A549 (cell line): ENCODE results near the gene SERPINE1. TPM values are rescaled to one million over a fixed set of nuclear protein-coding genes. Genes with fewer than 3 reads are reported as not detected.
"Not testable (repeated sequence)": the region's sequence is repeated elsewhere in the genome, so short reads cannot be mapped to it uniquely, and the experiment has no call there.

Source experiments
- ATAC-seq, 2 experiments: fragments of 200-7000 bp in 1 of 2; fragments of >200 bp in 1 of 2; cut with Nextera tagmentation in 1 of 2; cut with Tn5 transposase in 1 of 2; 3 replicates each; pipeline versions ENCODE4 v1.8.0 to v1.9.1; 2018 to 2020; ENCODE audit warnings: mild to moderate bottlenecking in 1 of 2, moderate library complexity in 1 of 2
- CTCF ChIA-PET: fragments of 300-600 bp; sonication (Branson Sonifier 250); formaldehyde crosslinking; extraction: SDS; loops from one replicate; lab custom pipeline; 2021; ENCODE audit warnings: antibody characterized with exemption, inconsistent platforms; lab: Yijun Ruan, JAX
- POLR2A ChIA-PET: fragments of 350-600 bp; formaldehyde crosslinking; extraction: SDS; loops from one replicate; lab custom pipeline; 2021; ENCODE audit warnings: antibody characterized with exemption, inconsistent platforms; lab: Yijun Ruan, JAX
- DNase-seq, 2 experiments: peaks; one replicate each; pipeline versions ENCODE4 v3.0.0 to v3.0.0-alpha.2; 2011 to 2016; ENCODE audit warnings: low read depth in 1 of 2, low spot score in 1 of 2
- FAIRE-seq: peaks from 2 replicates; lab custom pipeline; 2011; peaks lifted over from hg19 to GRCh38; lab: Jason Lieb, UNC
- H3K27ac ChIP-seq, 2 experiments: fragments of >200 bp; sonication (Bioruptor Twin); formaldehyde crosslinking; 3 replicates each; pipeline ENCODE4 v1.5.1; 2016 to 2017
- H3K4me1 ChIP-seq: fragments of >200 bp; sonication (Bioruptor Twin); formaldehyde crosslinking; 3 replicates; pipeline ENCODE4 v1.6.1; 2016
- H3K4me2 ChIP-seq: fragments of >200 bp; sonication (Bioruptor Twin); formaldehyde crosslinking; 3 replicates; pipeline ENCODE4 v1.6.1; 2016
- H3K4me3 ChIP-seq: fragments of >200 bp; sonication (Bioruptor Twin); formaldehyde crosslinking; 3 replicates; pipeline ENCODE4 v1.5.1; 2016
- H3K9me3 ChIP-seq: fragments of >200 bp; sonication (Bioruptor Twin); formaldehyde crosslinking; 3 replicates; pipeline ENCODE4 v1.6.1; 2016
- CBX2 ChIP-seq: fragments of 200-600 bp; sonication (generic); IDR thresholded peaks from 2 replicates; pipeline ENCODE4 v1.6.1; 2016; ENCODE audit warnings: low read depth, mild to moderate bottlenecking, borderline replicate concordance
- EHF ChIP-seq: fragments of 250-450 bp; sonication (Bioruptor Pico); IDR thresholded peaks from 2 replicates; pipeline ENCODE4 v1.5.0; 2020; ENCODE audit warnings: mild to moderate bottlenecking
- FOSL2 ChIP-seq, 2 experiments: fragments of 450-650 bp in 1 of 2; fragments of >200 bp in 1 of 2; sonication (Bioruptor Twin) in 1 of 2; formaldehyde crosslinking; IDR thresholded peaks; 2 replicates each; pipeline versions ENCODE4 v1.5.0 to v1.6.1; 2016 to 2020; ENCODE audit warnings: mild to moderate bottlenecking in 1 of 2, moderate library complexity in 1 of 2
- GATA3 ChIP-seq: IDR thresholded peaks from 2 replicates; pipeline ENCODE4 v1.6.1; 2012; ENCODE audit warnings: borderline replicate concordance
- HDAC2 ChIP-seq: fragments of 200-600 bp; sonication (generic); IDR thresholded peaks from 2 replicates; pipeline ENCODE4 v1.6.1; 2016
- HOXB13 ChIP-seq: fragments of 250-450 bp; sonication (Bioruptor Pico); IDR thresholded peaks from 2 replicates; pipeline ENCODE4 v1.5.0; 2020; ENCODE audit warnings: low read depth, mild to moderate bottlenecking, moderate library complexity
- KDM1A ChIP-seq: fragments of 200-600 bp; sonication (generic); IDR thresholded peaks from 2 replicates; pipeline ENCODE4 v1.6.1; 2016; ENCODE audit warnings: low read depth, mild to moderate bottlenecking
- MAFK ChIP-seq: fragments of 450-650 bp; IDR thresholded peaks from 2 replicates; pipeline ENCODE4 v1.6.1; 2014; ENCODE audit not compliant: partially characterized antibody
- MAZ ChIP-seq: fragments of 150-350 bp; IDR thresholded peaks from 2 replicates; pipeline ENCODE4 v1.6.1; 2014; ENCODE audit warnings: antibody characterized with exemption, low read depth, low read length, borderline replicate concordance
- NR3C1 ChIP-seq: fragments of >200 bp; sonication (Bioruptor Twin); formaldehyde crosslinking; IDR thresholded peaks from 3 replicates; pipeline ENCODE4 v1.6.1; 2017
- POLR2A ChIP-seq: IDR thresholded peaks from 2 replicates; pipeline ENCODE4 v1.6.1; 2012; ENCODE audit warnings: mild to moderate bottlenecking, low read length
- RAD21 ChIP-seq, 2 experiments: fragments of >200 bp in 1 of 2; sonication (Bioruptor Twin) in 1 of 2; formaldehyde crosslinking in 1 of 2; IDR thresholded peaks in 1 of 2; conservative IDR thresholded peaks in 1 of 2; 2 replicates in 1 of 2; 3 replicates in 1 of 2; pipeline ENCODE4 v1.6.1; 2012 to 2018; ENCODE audit warnings: inconsistent platforms in 1 of 2
- RCOR1 ChIP-seq: fragments of 150-350 bp; IDR thresholded peaks from 2 replicates; pipeline ENCODE4 v1.6.1; 2014; ENCODE audit warnings: antibody characterized with exemption, low read length, low read depth
- RFX5 ChIP-seq: fragments of 450-650 bp; IDR thresholded peaks from 2 replicates; pipeline ENCODE4 v1.7.1; 2014; ENCODE audit warnings: antibody characterized with exemption, mild to moderate bottlenecking, moderate library complexity
- RNF2 ChIP-seq: fragments of 200-600 bp; sonication (generic); IDR thresholded peaks from 2 replicates; pipeline ENCODE4 v1.6.1; 2016; ENCODE audit warnings: low read depth, mild to moderate bottlenecking, antibody characterized with exemption, moderate library complexity, borderline replicate concordance
- USF2 ChIP-seq: fragments of 450-650 bp; IDR thresholded peaks from 2 replicates; pipeline ENCODE4 v1.6.1; 2014; ENCODE audit warnings: antibody characterized with exemption
- ZNF302 ChIP-seq: fragments of 250-450 bp; sonication (Bioruptor Pico); IDR thresholded peaks from 2 replicates; pipeline ENCODE4 v1.9.0; 2021; ENCODE audit warnings: inconsistent platforms, mild to moderate bottlenecking, moderate library complexity
- ZSCAN20 ChIP-seq: fragments of 250-450 bp; sonication (Bioruptor Pico); IDR thresholded peaks from 2 replicates; pipeline ENCODE4 v1.8.0; 2022; ENCODE audit warnings: mild to moderate bottlenecking, moderate library complexity
- WGBS: methylation state at CpG from one replicate; pipeline ENCODE4 v1.1.6; 2017; ENCODE audit errors: missing lambda C conversion rate; 5-methylcytosine and 5-hydroxymethylcytosine counted together
- polyA plus RNA-seq, 4 experiments: library from polyadenylated mRNA; depleted of rRNA in 3 of 4; stranded (reverse); fragments of >200 nt; fragmentation: RNase III in 1 of 4; extraction: RNeasy Plus Mini Kit Qiagen cat#74134 plus additional on column Dnase treatment in 1 of 4; gene quantifications; 2 replicates in 3 of 4; 3 replicates in 1 of 4; pipeline ENCODE4 v1.2.3, GENCODE V29; 2011 to 2017
- TF ChIP-seq, protein P1 (sequence below): fragments of 250-450 bp; sonication (Bioruptor Pico); IDR thresholded peaks from 2 replicates; pipeline ENCODE4 v1.5.0; 2020; ENCODE audit warnings: low read depth, mild to moderate bottlenecking, moderate library complexity
- TF ChIP-seq, protein P2 (sequence below): fragments of >200 bp; sonication (Bioruptor Twin); formaldehyde crosslinking; IDR thresholded peaks from 3 replicates; pipeline ENCODE4 v1.6.1; 2016

SERPINE1 gene
- polyA plus RNA-seq, 2 of the 4 experiments (the other 2 are of a cell fraction), result 286 to 355 TPM

DNA sequence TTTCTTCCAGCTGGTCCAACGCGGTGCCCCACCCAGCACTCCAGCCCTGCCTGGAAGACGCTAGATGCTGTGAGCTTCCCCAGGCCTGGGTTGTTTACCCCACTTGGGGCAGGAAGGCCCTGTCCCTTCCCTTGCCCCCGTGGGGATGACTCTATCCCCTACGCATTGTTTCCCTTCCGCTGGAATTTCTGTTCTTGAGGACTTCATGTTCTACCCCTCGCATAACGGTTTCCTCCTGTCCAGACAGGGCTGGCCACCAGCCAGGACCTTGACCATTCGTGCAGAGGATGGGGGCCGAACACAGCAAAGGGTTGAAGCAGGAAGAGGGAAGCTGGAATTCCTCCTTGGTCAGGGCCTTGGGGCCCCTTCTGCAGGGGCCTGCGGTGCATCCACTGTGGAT lies 14.7 kb upstream of the SERPINE1 start (continued):
- TF ChIP-seq MAZ, result no peak
- no peak for TF ChIP-seq RNF2
- no peak for TF ChIP-seq RFX5
- TF ChIP-seq EHF (CRISPR knock-in tag), result no peak
- TF ChIP-seq USF2, result no peak
- TF ChIP-seq, all 56 proteins: peak for 0

- 88% methylated on average over 7 of the region's 7 CpGs for WGBS
- FAIRE-seq, H3K4me2 ChIP-seq, H3K4me3 ChIP-seq, H3K9me3 ChIP-seq, POLR2A ChIA-PET, ATAC-seq, DNase-seq: not testable (repeated sequence)
- Histone ChIP-seq H3K4me1 (peaks cover 52% of the 10 kb centered on the region), H3K27ac (peak overlapping the region; percentile 94 to 95; a peak in 4 of 6 replicates)
- CTCF ChIA-PET, result interaction anchor here (2.7 to 20.0 kb wide), 3 partner anchors 9 to 19 kb away, joined by 9 to 600 read pairs (median 14); partner anchors contain the start of gene SERPINE1
These were observed 13.8 kb upstream of the SERPINE1 start for GRCh38 chr7:101113140-101113539.

GRCh38 chr7:101113836-101114235 lies 13.1 kb upstream of the SERPINE1 start:
- H3K4me2 ChIP-seq, result peak overlapping the region; percentile 60
- CTCF ChIA-PET, result interaction anchor here (2.7 to 20.0 kb wide), 3 partner anchors 10 to 19 kb away, joined by 9 to 600 read pairs (median 14); partner anchors contain the start of gene SERPINE1
- DNase-seq (no peak), ATAC-seq (no peak)
- POLR2A ChIA-PET, result interaction anchor here (0.5 kb wide), 1 partner anchor 21 kb away, joined by 4 read pairs; no protein-coding TSS in a partner anchor
- TF ChIP-seq POLR2A (no peak), RCOR1 (no peak), GATA3 (no peak), ZNF302 (CRISPR knock-in tag) (no peak), CBX2 (no peak), HDAC2 (no peak), HOXB13 (no peak), EHF (CRISPR knock-in tag) (no peak), ZSCAN20 (CRISPR knock-in tag) (no peak), KDM1A (no peak), RNF2 (no peak), RAD21 (conservative IDR thresholded peaks at IDR 0.05 in 1 of 2, IDR thresholded peaks at IDR 0.05 in 1 of 2) (no peak), FOSL2 (IDR thresholded peaks at IDR 0.05) (no peak), FOSL2 (CRISPR knock-in tag; IDR thresholded peaks at IDR 0.05) (no peak), USF2 (no peak)
- TF ChIP-seq, protein P1, sequence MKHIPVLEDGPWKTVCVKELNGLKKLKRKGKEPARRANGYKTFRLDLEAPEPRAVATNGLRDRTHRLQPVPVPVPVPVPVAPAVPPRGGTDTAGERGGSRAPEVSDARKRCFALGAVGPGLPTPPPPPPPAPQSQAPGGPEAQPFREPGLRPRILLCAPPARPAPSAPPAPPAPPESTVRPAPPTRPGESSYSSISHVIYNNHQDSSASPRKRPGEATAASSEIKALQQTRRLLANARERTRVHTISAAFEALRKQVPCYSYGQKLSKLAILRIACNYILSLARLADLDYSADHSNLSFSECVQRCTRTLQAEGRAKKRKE (CRISPR knock-in tag), result no peak
- TF ChIP-seq, all 56 proteins: peak for 0
- H3K4me1 ChIP-seq, result peaks cover 52% of the 10 kb centered on the region
- H3K9me3 ChIP-seq, result no peaks in the 10 kb centered on the region
- H3K4me3 ChIP-seq, result no peak overlapping the region
- WGBS, result 77% methylated on average over 11 of the region's 11 CpGs
- no peak for FAIRE-seq
- peak overlapping the region; percentile 94 to 95 for H3K27ac ChIP-seq

DNA sequence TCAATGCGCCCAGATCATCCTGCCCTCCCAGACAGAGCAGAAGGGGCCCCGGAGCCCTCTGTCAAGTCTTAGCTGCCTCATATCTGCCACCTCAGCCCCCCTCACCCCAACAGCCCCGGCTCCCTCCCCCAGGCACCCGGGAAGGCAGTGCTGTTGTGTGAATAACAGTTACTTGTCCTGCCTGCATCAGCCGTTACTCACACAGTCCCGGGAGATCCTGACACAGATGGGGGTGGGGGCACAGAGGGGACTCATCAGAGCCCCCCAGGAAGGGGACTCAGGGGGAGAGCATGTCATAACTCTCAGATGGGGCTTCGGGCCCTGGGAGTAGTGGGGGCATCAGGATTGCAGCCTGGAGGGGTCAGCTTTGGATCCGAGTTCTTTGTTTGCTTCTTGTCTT lies 12.4 kb upstream of the SERPINE1 start:
- WGBS, result 39% methylated on average over 6 of the region's 8 CpGs
- DNase-seq (no peak), ATAC-seq (no peak; a peak in 1 of 6 replicates), FAIRE-seq (no peak)
- no peak for TF ChIP-seq HOXB13
- TF ChIP-seq GATA3, result no peak
- TF ChIP-seq MAFK, result no peak
- TF ChIP-seq RAD21 (conservative IDR thresholded peaks at IDR 0.05 in 1 of 2, IDR thresholded peaks at IDR 0.05 in 1 of 2), result no peak
- no peak for TF ChIP-seq RFX5
- TF ChIP-seq, protein P1 (CRISPR knock-in tag), result no peak
- no peak for TF ChIP-seq ZNF302 (CRISPR knock-in tag)
- no peak for TF ChIP-seq NR3C1
- TF ChIP-seq, protein P2, sequence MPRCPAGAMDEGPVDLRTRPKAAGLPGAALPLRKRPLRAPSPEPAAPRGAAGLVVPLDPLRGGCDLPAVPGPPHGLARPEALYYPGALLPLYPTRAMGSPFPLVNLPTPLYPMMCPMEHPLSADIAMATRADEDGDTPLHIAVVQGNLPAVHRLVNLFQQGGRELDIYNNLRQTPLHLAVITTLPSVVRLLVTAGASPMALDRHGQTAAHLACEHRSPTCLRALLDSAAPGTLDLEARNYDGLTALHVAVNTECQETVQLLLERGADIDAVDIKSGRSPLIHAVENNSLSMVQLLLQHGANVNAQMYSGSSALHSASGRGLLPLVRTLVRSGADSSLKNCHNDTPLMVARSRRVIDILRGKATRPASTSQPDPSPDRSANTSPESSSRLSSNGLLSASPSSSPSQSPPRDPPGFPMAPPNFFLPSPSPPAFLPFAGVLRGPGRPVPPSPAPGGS, result no peak
- Histone ChIP-seq H3K4me1 (peaks cover 52% of the 10 kb centered on the region), H3K4me3 (no peak overlapping the region), H3K4me2 (peak overlapping the region; percentile 60), H3K9me3 (no peaks in the 10 kb centered on the region), H3K27ac (peak overlapping the region; percentile 94 to 95)
- CTCF ChIA-PET, result interaction anchor here (1.2 to 2.7 kb wide), 3 partner anchors 10 to 29 kb away, joined by 6 to 14 read pairs (median 9); no protein-coding TSS in a partner anchor
- POLR2A ChIA-PET, result no interaction called here
